Thyroid gland (tissue), 4 donors: ENCODE measurements around the gene SLC25A52.

Source experiments
- POLR2A ChIP-seq, 2 donors: fragments of 450-650 bp; IDR thresholded peaks; one replicate each; pipeline ENCODE4 v1.6.1; 2017; ENCODE audit warnings: antibody characterized with exemption in 2 of 2, mild to moderate bottlenecking in 2 of 2, moderate library complexity in 1 of 2
- TF ChIP-seq, protein P1 (sequence below), 6 experiments: fragments of 200-600 bp in 3 of 6; fragments of 450-650 bp in 3 of 6; sonication (generic) in 3 of 6; IDR thresholded peaks; one replicate each; pipeline ENCODE4 v1.5.1; 2016 to 2019; ENCODE audit warnings: antibody characterized with exemption in 6 of 6, mild to moderate bottlenecking in 2 of 6, inconsistent platforms in 1 of 6, moderate library complexity in 1 of 6

DNA sequence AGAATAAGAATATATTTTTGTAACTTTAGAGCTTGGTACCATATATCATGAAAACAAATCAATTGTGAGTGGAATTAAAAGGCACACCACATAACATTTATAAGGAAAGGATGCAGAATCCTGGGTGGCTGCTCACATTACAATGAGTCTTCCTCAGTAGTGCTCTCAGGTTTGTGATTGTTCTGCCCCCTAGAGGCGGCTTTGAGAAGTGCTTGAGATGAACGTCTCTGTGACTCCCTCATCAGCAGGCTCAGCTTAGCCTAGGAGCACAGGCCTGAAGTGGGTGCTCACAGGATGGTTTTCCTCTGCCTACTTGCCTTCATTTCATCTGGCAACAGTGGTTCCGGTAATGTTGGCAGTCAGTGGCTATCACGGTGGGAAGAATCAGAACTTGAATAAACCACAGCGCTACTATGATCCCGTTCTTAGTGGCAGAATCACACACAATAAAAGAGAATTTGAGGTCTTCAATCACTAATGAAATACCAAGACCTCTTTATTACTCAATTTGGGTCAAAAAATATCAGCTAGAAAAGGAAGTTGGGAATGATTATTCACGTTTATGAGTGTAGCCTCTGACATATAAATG lies 38.2 kb downstream of the SLC25A52 start:
- TF ChIP-seq, protein P1, sequence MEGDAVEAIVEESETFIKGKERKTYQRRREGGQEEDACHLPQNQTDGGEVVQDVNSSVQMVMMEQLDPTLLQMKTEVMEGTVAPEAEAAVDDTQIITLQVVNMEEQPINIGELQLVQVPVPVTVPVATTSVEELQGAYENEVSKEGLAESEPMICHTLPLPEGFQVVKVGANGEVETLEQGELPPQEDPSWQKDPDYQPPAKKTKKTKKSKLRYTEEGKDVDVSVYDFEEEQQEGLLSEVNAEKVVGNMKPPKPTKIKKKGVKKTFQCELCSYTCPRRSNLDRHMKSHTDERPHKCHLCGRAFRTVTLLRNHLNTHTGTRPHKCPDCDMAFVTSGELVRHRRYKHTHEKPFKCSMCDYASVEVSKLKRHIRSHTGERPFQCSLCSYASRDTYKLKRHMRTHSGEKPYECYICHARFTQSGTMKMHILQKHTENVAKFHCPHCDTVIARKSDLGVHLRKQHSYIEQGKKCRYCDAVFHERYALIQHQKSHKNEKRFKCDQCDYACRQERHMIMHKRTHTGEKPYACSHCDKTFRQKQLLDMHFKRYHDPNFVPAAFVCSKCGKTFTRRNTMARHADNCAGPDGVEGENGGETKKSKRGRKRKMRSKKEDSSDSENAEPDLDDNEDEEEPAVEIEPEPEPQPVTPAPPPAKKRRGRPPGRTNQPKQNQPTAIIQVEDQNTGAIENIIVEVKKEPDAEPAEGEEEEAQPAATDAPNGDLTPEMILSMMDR (IDR thresholded peaks at IDR 0.05), result peak; percentile 60 to 83 (median 68)
- no peak for TF ChIP-seq POLR2A (IDR thresholded peaks at IDR 0.05)
